DMS114 treated with DMSO at 0.1 percent for 48 hours (cell line): ENCODE measurements around the gene ERGIC3.
"Not testable (repeated sequence)": the region's sequence is repeated elsewhere in the genome, so short reads cannot be mapped to it uniquely, and the experiment has no call there.

Experiments
- DNase-seq: peaks from one replicate; lab custom pipeline; 2025; ENCODE audit not compliant: unreplicated experiment; lab: John Stamatoyannopoulos, UW

ERGIC3 gene

DNA sequence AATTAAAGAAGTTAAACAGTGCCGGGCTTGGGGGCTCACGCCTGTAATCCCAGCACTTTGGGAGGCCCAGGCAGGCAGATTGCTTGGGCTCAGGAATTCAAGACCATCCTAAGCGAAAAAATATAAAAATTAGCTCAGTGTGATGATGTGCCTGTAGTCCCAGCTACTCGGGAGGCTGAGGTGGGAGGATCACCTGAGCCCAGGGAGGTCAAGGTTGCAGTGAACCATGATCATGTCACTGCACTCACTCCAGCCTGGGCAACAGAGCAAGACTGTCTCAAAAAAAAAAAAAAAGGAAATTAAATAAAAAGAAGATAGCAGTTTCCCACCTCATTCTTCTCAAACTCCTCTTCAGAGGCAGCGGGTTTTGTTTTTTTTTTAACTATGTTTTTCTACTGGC, 24.1 kb upstream of the ERGIC3 start:
- not testable (repeated sequence) for DNase-seq

DNA sequence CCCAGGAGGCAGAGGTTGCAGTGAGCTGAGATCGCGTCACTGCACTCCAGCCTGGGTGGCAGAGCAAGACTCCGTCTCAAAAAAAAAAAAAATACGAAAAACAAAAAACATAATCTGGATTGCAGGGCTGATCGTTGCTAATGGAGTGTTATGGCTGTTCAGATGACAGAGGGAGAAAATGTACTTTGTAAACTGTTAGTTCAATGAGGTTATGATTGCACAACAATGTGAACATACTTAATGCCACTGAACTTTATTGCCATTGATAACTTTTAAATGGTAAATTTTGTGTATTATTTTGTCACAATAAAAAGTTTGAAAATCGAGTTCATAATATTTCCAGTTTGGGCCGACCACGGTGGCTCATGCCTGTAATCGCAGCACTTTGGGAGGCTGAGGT, 22.9 kb upstream of the ERGIC3 start:
- DNase-seq, result no peak

DNA sequence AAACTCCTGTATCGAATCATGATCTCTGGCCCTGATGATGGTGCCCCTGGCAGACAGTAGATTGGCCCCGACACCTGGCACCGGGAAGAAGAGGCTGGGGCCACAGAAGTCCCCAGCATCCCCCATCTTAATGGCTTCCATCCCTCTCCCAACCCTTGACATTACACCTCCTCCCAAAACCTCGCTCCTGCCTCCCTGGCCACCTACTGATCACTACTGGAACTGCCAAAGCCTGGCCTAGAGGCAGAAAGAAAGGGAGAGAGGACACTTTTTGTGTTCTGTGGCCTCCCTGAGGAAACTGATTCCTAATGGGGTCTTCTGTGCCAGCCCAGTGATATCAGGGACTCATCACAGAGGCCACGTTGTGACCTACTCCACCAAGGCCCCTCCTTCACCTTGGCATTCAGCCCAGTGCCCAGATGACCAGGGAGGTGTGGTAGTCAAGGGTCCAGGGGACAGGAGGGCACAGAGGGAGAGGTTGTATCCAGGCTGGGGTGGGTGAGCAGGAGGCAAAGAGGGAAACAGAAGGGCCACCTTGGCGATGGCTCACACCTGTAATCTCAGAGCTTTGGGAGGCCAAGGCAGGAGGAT, 18.5 kb upstream of the ERGIC3 start:
- DNase-seq, result no peak

DNA sequence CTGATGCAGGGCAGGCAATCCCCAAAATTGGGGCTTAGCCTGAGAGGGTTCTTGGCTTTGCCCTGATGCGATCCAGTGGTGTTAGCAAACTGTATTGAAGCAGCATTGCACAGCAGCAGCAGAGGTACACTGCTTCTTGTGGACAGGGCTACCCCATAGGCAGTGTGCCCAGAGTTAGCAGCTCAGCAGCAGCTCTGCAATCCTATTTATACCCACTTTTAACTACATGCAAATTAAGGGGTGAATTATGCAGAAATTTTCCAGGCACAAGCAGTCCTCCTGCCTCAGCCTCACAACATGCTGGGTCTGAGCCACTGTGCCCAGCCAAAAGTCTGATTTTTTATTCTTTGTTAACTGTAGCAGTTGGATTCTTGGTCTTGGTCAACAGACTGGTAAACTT, 16.2 kb upstream of the ERGIC3 start:
- no peak for DNase-seq

DNA sequence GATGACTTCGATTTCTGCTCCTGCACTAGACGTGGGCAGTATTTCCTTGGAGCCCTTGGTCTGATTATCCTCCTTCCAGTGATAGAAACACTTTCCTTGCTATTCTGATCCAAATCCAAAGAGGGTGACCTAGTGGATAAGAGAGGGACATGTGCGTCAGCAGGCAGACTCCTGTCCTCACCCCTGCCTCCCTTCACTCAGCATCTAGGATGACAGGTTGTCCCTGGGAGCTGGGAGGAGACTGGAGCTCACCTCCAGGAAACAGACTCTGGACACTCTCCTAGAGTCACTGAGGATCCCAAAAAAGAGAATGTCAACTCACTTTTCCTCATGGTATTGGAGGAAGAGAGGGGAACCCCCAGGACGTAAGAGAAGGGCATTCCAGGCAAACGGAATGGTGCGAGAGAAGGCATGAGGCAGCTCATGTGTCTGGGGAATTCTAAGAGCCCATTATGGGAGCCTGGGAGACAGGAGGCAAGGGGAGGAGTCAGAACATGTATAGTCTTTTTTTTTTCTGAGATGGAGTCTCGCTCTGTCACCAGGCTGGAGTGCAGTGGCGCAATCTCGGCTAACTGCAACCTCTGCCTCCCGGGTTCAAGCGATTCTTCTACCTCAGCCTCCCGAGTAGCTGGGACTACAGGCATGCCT, 14.6 kb upstream of the ERGIC3 start:
- no peak for DNase-seq

DNA sequence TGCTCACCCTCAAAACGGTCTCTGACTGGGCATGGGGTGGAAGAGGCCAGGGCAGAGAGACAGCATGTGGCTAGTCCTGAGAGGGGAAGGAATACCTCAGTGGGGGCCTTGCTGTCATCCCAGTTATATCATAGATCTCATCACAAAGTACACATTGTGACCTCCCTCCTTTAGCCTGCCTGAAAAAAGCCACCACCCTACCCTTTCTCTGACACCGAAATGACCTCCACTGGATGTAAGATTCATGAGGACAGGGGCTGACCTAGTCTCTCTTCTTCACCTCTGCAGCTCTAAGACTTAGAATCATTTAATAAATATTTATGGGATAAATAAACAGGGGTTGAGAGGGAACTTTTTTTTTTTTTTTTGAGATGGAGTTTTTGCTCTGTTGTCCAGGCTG, 12.3 kb upstream of the ERGIC3 start, which contains the start of gene C20orf173:
Gene C20orf173, minus strand, starts transcription at position 101 of the 400 bp plus-strand sequence. CDS start 279 bp downstream, outside the sequence.
- DNase-seq, result no peak

DNA sequence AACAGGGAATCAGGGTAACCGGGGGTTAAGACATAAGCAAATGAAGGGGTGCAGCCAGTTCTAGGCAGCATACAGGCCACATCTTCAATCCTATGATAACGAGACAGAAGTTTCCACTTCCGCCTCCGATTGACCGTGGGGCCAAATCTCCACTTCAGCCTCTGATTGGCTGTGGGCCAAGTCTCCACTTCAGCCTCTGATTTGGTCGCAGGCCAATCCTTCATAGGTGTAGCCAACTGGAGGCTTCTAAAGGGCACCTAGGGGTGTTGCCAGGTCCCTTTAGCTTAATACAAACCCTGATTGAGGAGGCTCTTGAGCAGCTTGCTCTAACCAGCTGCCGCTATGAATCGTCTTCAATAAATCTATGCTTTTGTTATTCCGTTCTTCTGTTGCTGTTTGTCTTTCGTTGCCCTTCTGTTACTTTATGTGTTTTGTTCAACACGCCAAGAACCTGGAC, 2.1 kb upstream of the ERGIC3 start:
- no peak for DNase-seq

DNA sequence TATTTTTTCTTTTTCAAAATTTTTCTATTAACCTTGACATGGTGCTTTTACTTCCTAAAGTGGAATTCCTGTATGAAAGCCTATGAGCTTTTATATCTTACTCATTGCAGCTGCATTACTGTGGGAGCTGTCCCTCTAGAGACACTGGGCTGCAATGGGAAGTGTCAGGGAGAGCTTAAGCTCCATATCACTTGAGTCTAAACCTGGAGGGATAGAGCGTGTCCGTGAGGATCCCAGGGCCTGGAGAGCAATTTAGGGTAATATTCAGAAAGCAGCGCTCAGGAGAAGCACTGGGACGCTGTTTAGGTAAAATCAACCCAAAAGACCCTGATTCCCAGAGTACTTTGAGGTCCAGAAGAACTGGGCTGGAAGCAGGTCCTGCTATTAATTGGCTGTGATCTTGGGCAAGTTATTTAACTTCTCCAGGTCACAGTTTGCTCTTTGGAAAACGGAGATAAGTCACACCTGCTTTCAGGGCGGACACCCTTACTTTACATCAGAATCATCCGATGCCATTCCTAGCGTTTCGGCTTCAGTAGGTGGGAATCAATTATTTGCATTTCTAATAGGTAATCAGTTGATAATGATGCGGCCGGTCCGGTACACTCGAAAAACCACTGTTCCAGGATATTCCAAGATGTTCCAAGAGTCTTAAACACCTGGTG, 628 bp upstream of the ERGIC3 start:
- no peak for DNase-seq

DNA sequence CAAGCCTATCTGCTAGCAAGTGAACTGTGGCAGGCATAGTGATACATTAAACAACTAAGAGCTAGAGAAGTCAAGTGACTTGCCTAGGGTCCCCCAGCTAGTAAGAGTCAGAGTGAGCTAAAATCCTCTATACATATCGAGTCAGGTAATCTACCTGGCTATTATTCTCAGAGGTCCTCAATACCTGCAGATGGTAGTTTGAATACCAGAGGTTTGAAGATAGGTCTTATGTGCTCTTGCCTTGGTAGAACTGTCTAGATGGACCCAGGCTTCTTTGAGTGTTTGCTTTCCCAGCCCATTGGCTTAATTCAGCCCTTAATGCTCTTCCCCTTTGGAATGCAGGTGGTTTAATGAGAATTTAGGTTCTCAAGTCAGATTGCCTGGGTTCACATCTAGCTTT, 1.1 kb downstream of the ERGIC3 start:
- DNase-seq, result no peak

DNA sequence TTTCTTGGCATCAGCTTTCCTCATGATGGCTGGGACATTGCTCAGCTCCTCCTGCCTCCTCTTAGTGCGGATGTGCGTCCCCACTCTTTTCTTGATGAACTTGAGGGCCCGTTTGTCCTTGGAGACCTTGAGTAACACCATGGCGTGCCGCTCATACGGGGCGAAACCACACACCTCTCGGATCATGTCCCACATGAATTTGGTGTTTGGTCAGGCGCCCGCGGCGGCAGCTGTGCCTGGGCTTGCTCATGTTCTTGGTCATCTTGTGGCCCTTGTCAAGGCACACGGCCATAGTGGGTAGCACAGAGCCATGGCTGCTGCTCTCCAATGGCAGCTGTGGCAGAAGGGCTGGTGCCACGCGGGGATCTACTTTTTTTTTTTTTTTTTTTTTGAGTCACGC, 2.6 kb downstream of the ERGIC3 start:
- no peak for DNase-seq

DNA sequence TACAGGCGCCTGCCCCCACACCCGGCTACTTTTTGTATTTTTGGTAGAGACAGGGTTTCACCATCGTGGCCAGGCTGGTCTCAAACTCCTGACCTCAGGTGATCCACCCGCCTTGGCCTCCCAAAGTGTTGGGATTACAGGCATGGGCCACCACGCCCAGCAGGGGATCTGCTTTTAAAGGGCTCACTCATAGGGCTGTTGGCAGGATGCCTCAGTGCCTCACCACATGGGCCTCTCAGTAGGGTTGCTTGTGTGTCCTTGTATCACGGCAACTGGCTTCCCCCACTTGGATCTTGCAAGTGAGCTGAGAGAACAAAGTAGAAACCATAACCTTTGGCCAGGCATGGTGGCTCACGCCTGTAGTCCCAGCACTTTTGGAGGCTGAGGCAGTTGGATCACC, 3.1 kb downstream of the ERGIC3 start:
- not testable (repeated sequence) for DNase-seq

DNA sequence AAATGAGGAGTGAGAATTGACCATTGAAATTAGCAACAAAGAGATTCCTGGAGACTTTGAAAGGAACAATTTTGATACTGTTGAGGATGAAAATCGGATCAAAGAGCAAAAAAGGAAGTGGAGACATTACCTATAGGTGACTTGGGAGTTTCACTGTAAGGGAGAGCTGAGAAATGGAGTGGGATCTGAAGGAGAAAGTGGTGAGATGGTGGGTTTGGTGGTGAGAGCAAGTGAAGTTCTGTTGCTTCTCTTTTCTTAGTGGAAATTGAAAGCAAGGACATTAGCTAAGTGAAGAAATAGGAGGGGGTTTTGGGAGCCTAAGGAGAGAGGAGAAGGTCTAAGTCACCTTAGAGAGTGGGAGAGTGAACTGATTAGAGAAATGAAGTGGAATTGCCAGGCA, 4.2 kb downstream of the ERGIC3 start:
- no peak for DNase-seq

DNA sequence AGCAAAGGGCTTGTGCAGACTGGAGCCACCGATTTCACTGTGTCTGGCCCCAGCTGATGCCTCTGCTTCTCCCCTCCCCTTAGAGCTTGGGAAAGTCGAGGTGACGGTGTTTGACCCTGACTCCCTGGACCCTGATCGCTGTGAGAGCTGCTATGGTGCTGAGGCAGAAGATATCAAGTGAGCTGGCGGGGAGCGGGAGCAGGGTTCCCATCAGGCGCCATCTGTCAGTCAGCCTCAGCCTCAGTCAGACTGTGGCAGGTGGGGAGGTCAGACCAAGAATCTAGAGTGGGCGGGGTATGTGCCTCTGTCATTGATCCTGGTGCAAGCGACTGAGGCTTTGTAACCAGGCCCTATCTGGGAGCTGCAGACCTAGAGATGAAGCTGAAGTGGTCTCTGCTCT, 5.5 kb downstream of the ERGIC3 start:
- DNase-seq, result no peak

DNA sequence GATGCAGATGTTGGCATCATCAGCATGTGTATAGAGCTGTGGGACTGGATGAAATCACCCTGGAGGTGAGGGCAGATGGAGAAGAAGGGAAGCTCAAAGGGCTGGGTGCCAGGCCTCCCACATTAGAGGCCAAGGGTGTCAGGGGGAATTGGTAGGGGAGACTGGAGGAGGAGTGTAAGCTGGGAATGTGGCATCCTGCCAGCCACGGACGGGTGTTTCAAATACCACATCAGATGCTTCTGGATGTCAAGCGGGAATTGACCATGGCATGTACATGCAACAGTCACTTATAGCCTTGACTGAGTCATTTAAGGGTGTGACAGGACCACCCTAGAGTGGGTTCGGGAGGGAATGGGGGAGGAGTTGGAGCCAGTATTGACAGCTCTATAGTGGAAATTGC, 9.6 kb downstream of the ERGIC3 start:
- DNase-seq, result no peak

DNA sequence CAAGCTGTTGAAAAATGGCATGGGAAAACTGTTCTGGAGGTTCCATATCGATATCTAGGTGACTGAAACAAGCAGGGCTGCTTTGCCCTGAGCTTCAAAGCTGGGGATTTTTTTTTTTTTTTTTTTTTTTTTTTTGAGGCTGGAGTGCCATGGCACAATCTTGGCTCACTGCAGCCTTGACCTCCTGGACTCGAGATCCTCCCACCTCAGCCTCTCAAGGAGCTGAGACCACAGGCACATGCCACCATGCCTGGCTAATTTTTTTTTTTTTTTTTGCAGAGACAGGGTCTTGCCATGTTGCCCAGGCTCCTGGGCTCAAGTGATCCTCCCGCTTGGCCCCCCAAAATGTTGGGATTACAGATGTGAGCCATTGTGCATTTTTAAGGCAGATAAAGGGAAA, 11.0 kb downstream of the ERGIC3 start:
- DNase-seq, result no peak

DNA sequence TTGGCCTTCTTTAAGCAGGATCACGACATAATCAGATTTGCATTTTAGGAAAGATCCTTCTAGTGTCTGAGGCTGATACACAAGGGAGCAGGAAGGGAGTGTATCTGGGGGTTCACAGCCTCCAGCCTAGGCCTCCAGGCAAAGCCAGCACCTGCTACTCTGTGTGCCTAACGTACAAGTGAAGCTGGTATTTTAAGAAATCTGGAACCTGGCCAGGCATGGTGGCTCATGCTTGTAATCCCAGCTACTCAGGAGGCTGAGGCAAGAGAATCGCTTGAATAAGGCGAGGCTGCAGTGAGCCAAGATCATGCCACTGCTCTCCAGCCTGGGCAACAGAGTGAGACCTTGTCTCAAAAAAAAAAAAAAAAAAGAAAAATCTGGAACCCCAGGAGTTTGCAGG, 13.6 kb downstream of the ERGIC3 start:
- not testable (repeated sequence) for DNase-seq

DNA sequence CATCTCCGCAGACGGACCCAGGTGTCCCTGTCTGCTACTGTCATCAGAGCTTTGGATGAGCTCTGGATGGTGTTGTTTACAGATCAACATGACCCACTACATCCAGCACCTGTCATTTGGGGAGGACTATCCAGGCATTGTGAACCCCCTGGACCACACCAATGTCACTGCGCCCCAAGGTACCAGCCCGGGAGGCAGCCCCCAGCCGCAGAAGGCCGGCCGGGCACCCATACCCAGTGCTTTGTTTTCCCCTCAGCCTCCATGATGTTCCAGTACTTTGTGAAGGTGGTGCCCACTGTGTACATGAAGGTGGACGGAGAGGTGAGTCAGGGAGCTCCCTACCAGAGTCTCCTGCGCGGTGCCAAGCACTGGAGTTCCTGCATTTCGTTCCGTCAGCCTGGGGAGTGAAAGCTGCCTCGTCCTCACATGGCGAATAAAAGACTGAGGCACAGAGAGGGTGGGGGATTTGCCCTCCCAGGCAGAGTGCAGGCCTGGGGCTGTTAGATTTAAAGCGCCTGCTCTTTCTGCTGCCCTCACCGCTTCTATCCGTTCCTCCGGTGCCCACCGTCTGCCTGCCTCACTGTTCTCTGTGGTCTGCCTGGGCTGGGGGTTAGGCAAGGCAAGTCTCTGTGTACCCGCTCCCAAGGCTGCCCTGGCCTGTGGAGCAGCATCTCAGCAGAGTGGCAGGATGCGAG, 14.2 kb downstream of the ERGIC3 start:
- no peak for DNase-seq

DNA sequence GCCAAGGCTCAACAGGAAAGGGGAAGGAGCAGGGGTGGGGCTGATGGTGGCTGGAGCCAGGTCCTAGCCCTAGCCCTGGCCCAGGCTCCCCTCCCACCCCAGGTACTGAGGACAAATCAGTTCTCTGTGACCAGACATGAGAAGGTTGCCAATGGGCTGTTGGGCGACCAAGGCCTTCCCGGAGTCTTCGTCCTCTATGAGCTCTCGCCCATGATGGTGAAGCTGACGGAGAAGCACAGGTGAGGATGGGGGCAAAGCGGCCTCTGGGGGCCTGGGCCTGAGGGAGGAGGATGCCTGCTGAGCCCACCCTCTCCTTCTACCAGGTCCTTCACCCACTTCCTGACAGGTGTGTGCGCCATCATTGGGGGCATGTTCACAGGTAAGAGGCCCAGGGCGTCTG, 15.0 kb downstream of the ERGIC3 start:
- no peak for DNase-seq

DNA sequence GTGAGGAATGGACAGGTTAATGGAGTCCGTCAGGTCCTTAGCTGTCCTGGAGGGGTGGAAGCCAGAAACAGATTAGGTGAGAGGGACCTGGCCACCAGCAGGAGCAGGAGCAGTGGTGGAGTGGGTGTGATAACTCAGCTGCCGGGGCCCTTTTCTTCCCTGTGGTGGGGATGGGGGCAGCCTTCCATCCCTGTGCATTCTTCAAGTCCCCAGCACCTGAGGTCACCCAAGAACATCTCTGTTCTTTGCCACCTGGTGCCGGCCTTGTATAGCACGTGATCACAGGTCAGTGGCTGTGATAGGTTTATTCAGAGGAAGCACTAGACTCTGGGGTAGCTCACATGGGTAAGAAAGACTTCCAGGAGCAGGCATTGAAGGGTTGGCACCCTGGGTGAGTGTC, 16.6 kb downstream of the ERGIC3 start:
- no peak for DNase-seq

DNA sequence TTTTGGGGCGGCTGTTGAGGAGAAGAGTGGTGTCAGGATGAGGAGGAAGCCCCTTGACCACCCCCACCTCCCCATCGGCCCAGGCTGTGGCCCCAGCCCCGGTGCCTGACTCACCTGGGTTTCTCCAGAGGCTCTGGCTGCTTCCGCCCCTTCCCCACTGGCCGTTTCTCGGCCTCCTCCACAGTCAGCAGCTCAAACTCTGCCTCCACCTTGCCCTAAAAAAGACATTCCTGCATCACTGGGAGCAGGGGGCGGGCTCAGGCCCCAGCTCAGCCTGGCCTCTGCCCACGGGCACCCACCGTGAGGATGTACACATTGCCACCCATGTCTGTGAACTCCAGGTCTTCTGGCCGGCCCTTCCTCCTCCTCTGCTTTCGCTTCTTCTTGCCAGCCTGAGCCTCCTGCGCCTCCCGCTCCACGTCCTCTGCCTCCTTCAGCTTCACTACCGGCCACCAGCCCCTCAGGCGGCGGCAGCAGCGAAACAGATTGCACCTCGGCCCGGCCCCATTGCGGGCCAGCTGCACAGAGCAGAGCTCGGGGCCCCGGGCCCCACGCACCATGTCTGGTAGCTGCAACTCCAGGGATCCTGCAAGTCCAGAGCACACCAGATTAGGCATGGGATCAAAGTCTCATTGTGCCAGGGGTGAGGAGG, 17.3 kb downstream of the ERGIC3 start:
- no peak for DNase-seq

DNA sequence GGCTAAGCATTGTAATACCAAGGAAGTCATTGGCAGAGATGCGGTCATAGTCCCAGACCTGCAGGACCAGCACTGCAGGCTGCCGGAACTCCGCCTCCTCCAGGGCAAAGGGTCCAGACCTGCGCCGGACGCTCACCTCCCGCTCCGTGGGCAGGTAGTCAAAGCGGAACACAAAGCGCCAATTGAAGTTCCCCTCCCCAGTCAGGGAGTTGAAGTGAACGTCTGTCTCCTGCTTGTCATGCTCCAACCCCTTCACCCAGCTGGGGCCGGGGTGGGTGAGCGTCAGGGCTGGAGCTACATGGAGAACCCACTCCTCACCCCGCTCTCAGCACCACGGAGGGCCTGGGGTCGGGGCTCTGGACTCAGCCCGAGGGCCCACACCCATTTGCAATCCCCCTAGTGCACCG, 18.2 kb downstream of the ERGIC3 start:
- no peak for DNase-seq
